H9 (cell line): ENCODE measurements around the gene GRIN2D. TPM values are rescaled to one million over a fixed set of nuclear protein-coding genes. Genes with fewer than 3 reads are reported as not detected.

Experiments used
- DNase-seq: peaks from one replicate; pipeline ENCODE4 v3.0.0-alpha.2; 2017
- H2AFZ ChIP-seq: one replicate; pipeline ENCODE4 v1.6.1; 2013; ENCODE audit warnings: mild to moderate bottlenecking, low read length, control low read depth, moderate library complexity
- H2AK5ac ChIP-seq: 2 replicates; pipeline ENCODE4 v1.6.1; 2013; ENCODE audit warnings: low read length, control low read depth, mixed read lengths; ENCODE audit not compliant: insufficient read length
- H2BK120ac ChIP-seq: one replicate; pipeline ENCODE4 v1.6.1; 2013; ENCODE audit warnings: low read depth, mild to moderate bottlenecking, low read length, control low read depth, inconsistent platforms; ENCODE audit not compliant: poor library complexity, severe bottlenecking
- H2BK12ac ChIP-seq: 2 replicates; pipeline ENCODE4 v1.6.1; 2013; ENCODE audit warnings: low read length, control low read depth, mixed read lengths, low read depth; ENCODE audit not compliant: insufficient read length
- H2BK15ac ChIP-seq: 2 replicates; pipeline ENCODE4 v1.6.1; 2013; ENCODE audit warnings: low read depth, low read length, control low read depth
- H2BK20ac ChIP-seq: one replicate; pipeline ENCODE4 v1.6.1; 2013; ENCODE audit warnings: low read depth, mild to moderate bottlenecking, low read length, control low read depth, inconsistent platforms; ENCODE audit not compliant: poor library complexity, severe bottlenecking
- H2BK5ac ChIP-seq: 2 replicates; pipeline ENCODE4 v1.6.1; 2013; ENCODE audit warnings: low read length, control low read depth, mixed read lengths; ENCODE audit not compliant: insufficient read length
- H3K14ac ChIP-seq: 2 replicates; pipeline ENCODE4 v1.6.1; 2013; ENCODE audit warnings: low read length, control low read depth; ENCODE audit not compliant: insufficient read depth
- H3K18ac ChIP-seq: 2 replicates; pipeline ENCODE4 v1.6.1; 2013; ENCODE audit warnings: low read depth, mild to moderate bottlenecking, mixed read lengths, low read length, control low read depth; ENCODE audit not compliant: insufficient read length
- H3K23ac ChIP-seq: 2 replicates; pipeline ENCODE4 v1.6.1; 2013; ENCODE audit warnings: low read length, control low read depth, mixed read lengths, low read depth; ENCODE audit not compliant: insufficient read length
- H3K23me2 ChIP-seq: 2 replicates; pipeline ENCODE4 v1.6.1; 2013; ENCODE audit warnings: low read depth, mild to moderate bottlenecking, mixed read lengths, low read length, control low read depth; ENCODE audit not compliant: insufficient read length, poor library complexity, severe bottlenecking
- H3K27ac ChIP-seq: 2 replicates; pipeline ENCODE4 v1.5.1; 2013; ENCODE audit warnings: low read length, control low read depth, mixed read lengths, low read depth; ENCODE audit not compliant: insufficient read length
- H3K27me3 ChIP-seq: 2 replicates; pipeline ENCODE4 v1.6.1; 2013; ENCODE audit warnings: low read length, control low read depth, inconsistent platforms; ENCODE audit not compliant: insufficient read depth
- H3K4ac ChIP-seq: 2 replicates; pipeline ENCODE4 v1.6.1; 2013; ENCODE audit warnings: low read depth, mild to moderate bottlenecking, control low read depth, inconsistent platforms, low read length, moderate library complexity
- H3K4me1 ChIP-seq: 2 replicates; pipeline ENCODE4 v1.6.1; 2013; ENCODE audit warnings: low read length, control low read depth, inconsistent platforms; ENCODE audit not compliant: insufficient read depth
- H3K4me2 ChIP-seq: 2 replicates; pipeline ENCODE4 v1.6.1; 2013; ENCODE audit warnings: low read length, control low read depth, mixed read lengths; ENCODE audit not compliant: insufficient read length, insufficient read depth
- H3K56ac ChIP-seq: 2 replicates; pipeline ENCODE4 v1.6.1; 2013; ENCODE audit warnings: low read depth, mild to moderate bottlenecking, mixed read lengths, low read length, control low read depth; ENCODE audit not compliant: insufficient read length
- H3K79me1 ChIP-seq: 2 replicates; pipeline ENCODE4 v1.6.1; 2013; ENCODE audit warnings: low read depth, mild to moderate bottlenecking, moderate library complexity, low read length, control low read depth, inconsistent platforms; ENCODE audit not compliant: insufficient read depth, poor library complexity, severe bottlenecking
- H3K79me2 ChIP-seq: 2 replicates; pipeline ENCODE4 v1.6.1; 2013; ENCODE audit warnings: low read length, control low read depth, inconsistent platforms; ENCODE audit not compliant: insufficient read depth
- H3K9ac ChIP-seq: 2 replicates; pipeline ENCODE4 v1.6.1; 2013; ENCODE audit warnings: low read length, control low read depth, mixed read lengths; ENCODE audit not compliant: insufficient read length; ENCODE audit errors: extremely low read depth
- H3K9me3 ChIP-seq: one replicate; pipeline ENCODE4 v1.6.1; 2013; ENCODE audit warnings: low read depth, low read length, inconsistent platforms; ENCODE audit not compliant: control insufficient read depth
- H3T11ph ChIP-seq: one replicate; pipeline ENCODE4 v1.6.1; 2013; ENCODE audit warnings: mild to moderate bottlenecking, low read length, control low read depth, inconsistent platforms
- H4K20me1 ChIP-seq: one replicate; pipeline ENCODE4 v1.6.1; 2013; ENCODE audit not compliant: control insufficient read depth, insufficient read length, insufficient read depth
- H4K5ac ChIP-seq: 2 replicates; pipeline ENCODE4 v1.6.1; 2013; ENCODE audit warnings: low read depth, mild to moderate bottlenecking, mixed read lengths, low read length, control low read depth; ENCODE audit not compliant: insufficient read length
- H4K8ac ChIP-seq: replicated peaks from 2 replicates; pipeline ENCODE4 v1.6.1; 2013; ENCODE audit warnings: low read length, control low read depth, mixed read lengths, low read depth; ENCODE audit not compliant: insufficient read length
- H4K91ac ChIP-seq: 2 replicates; pipeline ENCODE4 v1.6.1; 2013; ENCODE audit warnings: low read depth, mild to moderate bottlenecking, moderate library complexity, mixed read lengths, low read length, control low read depth; ENCODE audit not compliant: insufficient read length
- H3K27ac Mint-ChIP-seq, 3 experiments: 2 replicates in 2 of 3; 3 replicates in 1 of 3; pipeline ENCODE4 v1.8.0; 2020 to 2021; ENCODE audit warnings: mixed read lengths in 3 of 3, mild to moderate bottlenecking in 1 of 3, moderate library complexity in 1 of 3
- H3K27me3 Mint-ChIP-seq: 2 replicates; pipeline ENCODE4 v1.8.0; 2021; ENCODE audit warnings: low read depth, mild to moderate bottlenecking, moderate library complexity, mixed read lengths
- H3K36me3 Mint-ChIP-seq, 3 experiments: 2 replicates in 2 of 3; 3 replicates in 1 of 3; pipeline ENCODE4 v1.8.0; 2020 to 2021; ENCODE audit warnings: low read depth in 3 of 3, mixed read lengths in 3 of 3; ENCODE audit not compliant: insufficient read depth in 1 of 3
- H3K4me1 Mint-ChIP-seq, 2 experiments: 2 replicates each; pipeline ENCODE4 v1.8.0; 2020; ENCODE audit warnings: mixed read lengths in 2 of 2
- H3K4me3 Mint-ChIP-seq, 2 experiments: 2 replicates in 1 of 2; 3 replicates in 1 of 2; pipeline ENCODE4 v1.8.0; 2020 to 2021; ENCODE audit warnings: mild to moderate bottlenecking in 2 of 2, mixed read lengths in 2 of 2, moderate library complexity in 1 of 2
- H3K9me3 Mint-ChIP-seq, 2 experiments: 2 replicates in 1 of 2; 3 replicates in 1 of 2; pipeline ENCODE4 v1.8.0; 2020; ENCODE audit warnings: mild to moderate bottlenecking in 2 of 2, mixed read lengths in 2 of 2, moderate library complexity in 1 of 2
- CTCF ChIP-seq: fragments of 200-600 bp; sonication (generic); conservative IDR thresholded peaks from 3 replicates; pipeline ENCODE4 v1.8.0; 2021; ENCODE audit warnings: antibody characterized with exemption, mild to moderate bottlenecking
- WGBS: extraction: QIAGEN DNeasy Blood & Tissue Kit; methylation state at CpG from one replicate; pipeline ENCODE4 v1.1.7; 2013; ENCODE audit warnings: missing lambda C conversion rate, low lambda C conversion rate, mixed read lengths; ENCODE audit not compliant: insufficient read length; ENCODE audit errors: extremely low coverage; 5-methylcytosine and 5-hydroxymethylcytosine counted together
- total RNA-seq: library from RNA; stranded (reverse); gene quantifications from 2 replicates; pipeline ENCODE4 v1.2.1, GENCODE V29; 2021

The GRIN2D gene
- total RNA-seq, 1 experiment from 2014 or later = 5.9 TPM

GRCh38 chr19:48378194-48378570 is 15.3 kb upstream of the GRIN2D start:
- no peaks in the 10 kb centered on the region for H4K20me1 ChIP-seq
- H2AFZ ChIP-seq = no peak overlapping the region
- H2AK5ac ChIP-seq = no peak overlapping the region
- Mint-ChIP-seq H3K9me3 (no peaks in the 10 kb centered on the region), H3K4me1 (peaks cover 0 to 3% of the 10 kb centered on the region in 2 experiments; a peak in 1 of 4 replicates), H3K27ac (no peak overlapping the region), H3K27me3 (peaks cover 18% of the 10 kb centered on the region), H3K36me3 (peaks cover 14 to 21% (median 17%) of the 10 kb centered on the region in 3 experiments), H3K4me3 (no peak overlapping the region)
- H2BK20ac ChIP-seq = no peak overlapping the region
- H3K9me3 ChIP-seq = no peaks in the 10 kb centered on the region
- no peak for TF ChIP-seq CTCF
- H3K4me2 ChIP-seq = no peak overlapping the region
- H2BK120ac ChIP-seq = no peak overlapping the region
- no peaks in the 10 kb centered on the region for H3K4me1 ChIP-seq
- H3K18ac ChIP-seq = no peak overlapping the region
- H3K14ac ChIP-seq = no peak overlapping the region
- H3K4ac ChIP-seq = no peak overlapping the region
- no peak overlapping the region for H3K56ac ChIP-seq
- H3K27ac ChIP-seq = no peak overlapping the region
- H4K5ac ChIP-seq = no peak overlapping the region
- H3K79me2 ChIP-seq = no peaks in the 10 kb centered on the region
- no peak overlapping the region for H3T11ph ChIP-seq
- H3K23ac ChIP-seq = no peak overlapping the region
- no peak overlapping the region for H3K9ac ChIP-seq
- H4K91ac ChIP-seq = no peak overlapping the region
- no peak overlapping the region for H2BK5ac ChIP-seq
- no peak overlapping the region for H2BK12ac ChIP-seq
- H2BK15ac ChIP-seq = no peak overlapping the region
- H3K79me1 ChIP-seq = no peaks in the 10 kb centered on the region
- H4K8ac ChIP-seq = no peak overlapping the region
- no CpG with 5 or more reads among the region's 10 CpGs for WGBS
- H3K23me2 ChIP-seq = no peaks in the 10 kb centered on the region
- H3K27me3 ChIP-seq = no peaks in the 10 kb centered on the region
- DNase-seq = no peak
